Measurements from ENCODE around the gene GKN1.

DNA sequence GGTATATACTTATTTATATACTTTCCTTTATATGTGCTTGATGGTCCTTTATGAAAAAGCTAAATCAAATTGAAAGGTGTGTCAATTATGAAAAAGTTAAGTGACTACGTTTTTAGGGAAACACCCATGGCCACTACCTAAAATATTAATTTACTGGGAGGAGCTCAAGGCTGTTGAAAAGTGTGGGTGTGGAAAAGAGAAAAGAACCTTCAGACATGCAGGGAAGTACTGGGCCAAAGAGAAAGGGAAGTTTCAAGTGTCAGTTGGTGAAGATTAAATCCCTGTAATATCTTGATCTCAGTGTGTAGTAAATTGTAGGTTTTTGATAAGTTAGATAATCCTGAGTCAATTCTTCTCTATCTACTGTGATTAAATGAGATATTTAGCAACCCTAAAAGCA lies 6.2 kb upstream of the GKN1 start:
- TF ChIP-seq EZH2phosphoT487 (IDR thresholded peaks at IDR 0.05; ENCODE audit: insufficient read depth, low read depth) (no peak), EZH2 (IDR thresholded peaks at IDR 0.05; ENCODE audit: insufficient read depth, poor library complexity, severe bottlenecking) (no peak)
